Upper lobe of left lung (tissue), 4 donors: Measurements from ENCODE around the gene SPDL1.

Experiments used
- CTCF ChIP-seq, 6 experiments: fragments of 450-650 bp in 4 of 6; fragments of 200-600 bp in 2 of 6; sonication (generic) in 2 of 6; IDR thresholded peaks; one replicate each; pipeline ENCODE4 v1.5.1; 2016 to 2019; ENCODE audit warnings: antibody characterized with exemption in 6 of 6
- EP300 ChIP-seq, 4 donors: sonication (generic); formaldehyde crosslinking; IDR thresholded peaks; one replicate each; pipeline ENCODE4 v1.5.1; 2017; ENCODE audit warnings: antibody characterized with exemption in 4 of 4, control low read depth in 2 of 4
- POLR2A ChIP-seq, 4 donors: fragments of 450-650 bp; IDR thresholded peaks; one replicate each; pipeline ENCODE4 v1.5.1; 2016 to 2017; ENCODE audit warnings: antibody characterized with exemption in 4 of 4, mild to moderate bottlenecking in 2 of 4
- POLR2AphosphoS5 ChIP-seq, 2 donors: sonication (generic); formaldehyde crosslinking; IDR thresholded peaks; one replicate each; pipeline ENCODE4 v1.5.1; 2017; ENCODE audit warnings: antibody characterized with exemption in 2 of 2

GRCh38 chr5:169635936-169636335 lies 52.4 kb downstream of the SPDL1 start:
- TF ChIP-seq CTCF (IDR thresholded peaks at IDR 0.05): no peak
- TF ChIP-seq POLR2AphosphoS5 (IDR thresholded peaks at IDR 0.05): no peak
- TF ChIP-seq POLR2A (IDR thresholded peaks at IDR 0.05): no peak
- no peak for TF ChIP-seq EP300 (IDR thresholded peaks at IDR 0.05)
